ENCODE measurements around the gene GIPC3. TPM values are rescaled to one million over a fixed set of nuclear protein-coding genes. Genes with fewer than 3 reads are reported as not detected.

Gene GIPC3
- total and polyA plus RNA-seq, 2 of the 8 experiments (the other 6 are each of a cell fraction or from before 2014, with no cell fraction given), result 1.0 to 1.2 TPM

DNA sequence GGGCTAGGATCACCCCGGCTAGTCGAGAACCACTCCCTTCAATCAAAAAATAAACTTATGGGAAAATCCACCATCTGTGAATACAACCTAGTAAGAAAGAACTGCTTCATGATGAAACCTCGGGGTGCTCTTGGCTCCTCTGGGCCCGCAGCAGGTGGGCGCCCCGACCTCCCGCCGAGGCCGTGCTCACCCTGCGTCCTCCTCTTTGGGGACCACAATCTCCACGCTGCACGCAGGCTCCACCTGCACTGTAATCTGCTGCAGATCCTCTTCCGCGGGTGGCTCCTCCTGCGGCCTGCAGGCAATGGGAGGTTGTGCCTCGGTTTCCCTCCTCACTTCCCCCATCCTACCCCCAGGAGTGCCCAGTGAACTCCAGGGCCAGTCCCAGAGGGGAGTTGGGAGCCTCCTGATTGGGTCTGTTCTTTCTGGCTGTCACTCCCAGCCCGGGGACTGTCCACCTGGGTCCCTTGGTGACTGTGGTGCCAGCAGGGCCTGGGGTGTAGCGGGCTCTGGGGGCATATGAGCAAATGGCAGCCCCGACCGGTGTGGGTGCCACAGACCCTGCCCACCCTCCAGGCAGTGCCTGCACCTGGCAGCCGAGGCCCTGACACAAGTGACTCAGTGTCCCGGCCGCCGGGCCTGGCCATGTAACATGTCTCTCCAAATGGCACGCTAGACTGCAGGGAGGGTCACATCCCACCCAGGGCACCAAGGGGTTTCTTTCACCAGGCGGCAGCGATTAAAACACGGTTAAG lies 56.4 kb downstream of the GIPC3 start (continued):
- TF ChIP-seq, protein P1, sequence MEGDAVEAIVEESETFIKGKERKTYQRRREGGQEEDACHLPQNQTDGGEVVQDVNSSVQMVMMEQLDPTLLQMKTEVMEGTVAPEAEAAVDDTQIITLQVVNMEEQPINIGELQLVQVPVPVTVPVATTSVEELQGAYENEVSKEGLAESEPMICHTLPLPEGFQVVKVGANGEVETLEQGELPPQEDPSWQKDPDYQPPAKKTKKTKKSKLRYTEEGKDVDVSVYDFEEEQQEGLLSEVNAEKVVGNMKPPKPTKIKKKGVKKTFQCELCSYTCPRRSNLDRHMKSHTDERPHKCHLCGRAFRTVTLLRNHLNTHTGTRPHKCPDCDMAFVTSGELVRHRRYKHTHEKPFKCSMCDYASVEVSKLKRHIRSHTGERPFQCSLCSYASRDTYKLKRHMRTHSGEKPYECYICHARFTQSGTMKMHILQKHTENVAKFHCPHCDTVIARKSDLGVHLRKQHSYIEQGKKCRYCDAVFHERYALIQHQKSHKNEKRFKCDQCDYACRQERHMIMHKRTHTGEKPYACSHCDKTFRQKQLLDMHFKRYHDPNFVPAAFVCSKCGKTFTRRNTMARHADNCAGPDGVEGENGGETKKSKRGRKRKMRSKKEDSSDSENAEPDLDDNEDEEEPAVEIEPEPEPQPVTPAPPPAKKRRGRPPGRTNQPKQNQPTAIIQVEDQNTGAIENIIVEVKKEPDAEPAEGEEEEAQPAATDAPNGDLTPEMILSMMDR (IDR thresholded peaks at IDR 0.05; ENCODE audit: control extremely low read depth in 1 of 3, insufficient read depth in 1 of 3, low read depth in 1 of 3, low read length in 3 of 3), result no peak
